GM12891 (cell line): ENCODE measurements around the gene PRKAR1A.

Experiments used
- PAX5 ChIP-seq: IDR thresholded peaks from 2 replicates; pipeline ENCODE4 v1.6.1; 2011; ENCODE audit warnings: low read length, moderate library complexity, mild to moderate bottlenecking; ENCODE audit not compliant: insufficient read depth, severe bottlenecking
- POLR2A ChIP-seq: IDR thresholded peaks from 2 replicates; pipeline ENCODE4 v1.6.1; 2011; ENCODE audit warnings: low read depth, low read length, control low read depth
- POLR2AphosphoS5 ChIP-seq: IDR thresholded peaks from 2 replicates; pipeline ENCODE4 v1.6.1; 2011; ENCODE audit warnings: low read depth, low read length, control low read depth
- SPI1 ChIP-seq: IDR thresholded peaks from 2 replicates; pipeline ENCODE4 v1.6.1; 2011; ENCODE audit warnings: low read depth, low read length, control low read depth
- TAF1 ChIP-seq: IDR thresholded peaks from 2 replicates; pipeline ENCODE4 v1.6.1; 2011; ENCODE audit warnings: low read depth, low read length, control low read depth

GRCh38 chr17:68599091-68599490, 86.9 kb downstream of the PRKAR1A start:
- TF ChIP-seq POLR2A: no peak
- no peak for TF ChIP-seq SPI1
- no peak for TF ChIP-seq PAX5
- no peak for TF ChIP-seq POLR2AphosphoS5
- TF ChIP-seq TAF1: no peak
